ENCODE results near the gene SCTR. TPM values are rescaled to one million over a fixed set of nuclear protein-coding genes. Genes with fewer than 3 reads are reported as not detected.
A peak's percentile ranks its signal among the peaks of the same experiment; 100 is the strongest.

SCTR gene
- total and polyA plus RNA-seq, 2 of the 8 experiments (the other 6 are each of a cell fraction or from before 2014, with no cell fraction given), result 0.15 TPM; not detected in 1

GRCh38 chr2:119433636-119434327 is 90.5 kb downstream of the SCTR start:
- no peak overlapping the region for H2BK120ac ChIP-seq (replicated peaks; ENCODE audit: low read depth, low read length)
- WGBS, 2 experiments (ENCODE audit: extremely low coverage in 1 of 2, insufficient coverage in 1 of 2, insufficient read length in 1 of 2, insufficient replicate concordance in 2 of 2, low coverage in 1 of 2, low lambda C conversion rate in 2 of 2, missing lambda C conversion rate in 1 of 2), result 83% methylated on average over 10 of the region's 10 CpGs; no CpG with 5 or more reads in 1 of the 2 experiments
- DNase-seq (ENCODE audit: low read depth in 1 of 2, low spot score in 2 of 2) (no peak), FAIRE-seq (no peak)
- peaks cover 11% of the 10 kb centered on the region; the same call in 1 of the 2 replicates for H3K23me2 ChIP-seq (ENCODE audit: low read depth, low read length)
- H3K9me3 ChIP-seq (ENCODE audit: insufficient read depth in 2 of 2, low read depth in 1 of 2, low read length in 1 of 2), result no peaks in the 10 kb centered on the region
- H3K9ac ChIP-seq (replicated peaks in 1 of 4; ENCODE audit: extremely low read depth in 1 of 4, low read depth in 3 of 4, low read length in 3 of 4), result no peak overlapping the region
- no peak overlapping the region for H3K56ac ChIP-seq (replicated peaks; ENCODE audit: insufficient read length, low read depth, low read length)
- H2BK12ac ChIP-seq (ENCODE audit: low read depth, low read length), result no peak overlapping the region
- H4K91ac ChIP-seq (replicated peaks; ENCODE audit: insufficient read length, low read length), result no peak overlapping the region
- peaks cover 0 to 20% (median 15%) of the 10 kb centered on the region in 4 experiments; a peak in 6 of 7 replicates for H3K4me1 ChIP-seq (replicated peaks in 1 of 4; ENCODE audit: control insufficient read depth in 3 of 4, insufficient read depth in 4 of 4, low read length in 3 of 4)
- H2BK15ac ChIP-seq (ENCODE audit: low read length), result peak overlapping the region; percentile 97; the same call in 1 of the 2 replicates
- no peak overlapping the region for H2AFZ ChIP-seq (ENCODE audit: low read length)
- no peaks in the 10 kb centered on the region for H3K36me3 ChIP-seq (ENCODE audit: control insufficient read depth in 2 of 4, insufficient read depth in 4 of 4, low read length in 3 of 4)
- ChIA-PET CTCF (ENCODE audit: partially characterized antibody) (interaction anchor here (1.0 to 2.2 kb wide), 11 partner anchors 9 to 83 kb away, joined by 3 to 10 read pairs (median 3); no protein-coding TSS in a partner anchor), POLR2A (ENCODE audit: partially characterized antibody) (interaction anchor here (4.2 kb wide), 1 partner anchor 8 kb away, joined by 22 read pairs; no protein-coding TSS in a partner anchor)
- no peak overlapping the region for H2BK5ac ChIP-seq (ENCODE audit: low read depth, low read length)
- no peak overlapping the region for H4K8ac ChIP-seq (ENCODE audit: extremely low read depth, insufficient read depth, low read length)
- H3K4ac ChIP-seq (replicated peaks; ENCODE audit: insufficient read length, low read depth, low read length), result no peak overlapping the region
- peaks cover 2 to 5% of the 10 kb centered on the region in 2 experiments for H4K20me1 ChIP-seq (replicated peaks in 1 of 2; ENCODE audit: control insufficient read depth in 1 of 2, insufficient read depth in 2 of 2, low read length in 2 of 2)
- H3K27ac ChIP-seq (ENCODE audit: low read depth, low read length), result no peak overlapping the region
- peak overlapping the region; percentile 72; the same call in 1 of the 2 replicates for H2BK20ac ChIP-seq (ENCODE audit: low read length)
- no peaks in the 10 kb centered on the region; a peak in 1 of 4 replicates for H3K79me2 ChIP-seq (ENCODE audit: control insufficient read depth in 1 of 2, insufficient read depth in 2 of 2, low read length in 2 of 2)
- H3K79me1 ChIP-seq (ENCODE audit: low read depth, low read length), result 0 out of 2 replicates have a peak, but pooled peaks cover 2% of the 10 kb centered on the region
- no peak overlapping the region for H4K5ac ChIP-seq (ENCODE audit: insufficient read length, low read depth, low read length)
- peak overlapping the region; percentile 75; the same call in 1 of the 2 replicates for H2AK5ac ChIP-seq (ENCODE audit: low read depth, low read length)
- peaks cover 0 to 14% (median 6%) of the 10 kb centered on the region in 4 experiments; a peak in 5 of 7 replicates for H3K27me3 ChIP-seq (replicated peaks in 1 of 4; ENCODE audit: control insufficient read depth in 3 of 4, extremely low read depth in 1 of 4, insufficient read depth in 3 of 4, low read length in 3 of 4)
- no peak overlapping the region; the same call in 1 of the 2 replicates for H3K18ac ChIP-seq (ENCODE audit: extremely low read depth, low read length)
- H3K4me3 ChIP-seq (ENCODE audit: extremely low read depth in 1 of 4, insufficient read depth in 2 of 4, low read depth in 3 of 4, low read length in 4 of 4), result no peak overlapping the region
- no peak overlapping the region for H3K14ac ChIP-seq (ENCODE audit: insufficient read length)
- peak overlapping the region in 1 of 2 experiments; percentile 98; a peak in 1 of 4 replicates for H3K4me2 ChIP-seq (ENCODE audit: insufficient read depth in 1 of 2, low read depth in 2 of 2, low read length in 2 of 2)
- no peak overlapping the region for H3K23ac ChIP-seq (ENCODE audit: insufficient read length)
- TF ChIP-seq EGR1 (IDR thresholded peaks at IDR 0.05; ENCODE audit: borderline replicate concordance, low read depth, low read length), result no peak
- no peak for TF ChIP-seq CBX8 (IDR thresholded peaks at IDR 0.05; ENCODE audit: borderline replicate concordance, low read depth, low read length)
- TF ChIP-seq SIX5 (IDR thresholded peaks at IDR 0.05; ENCODE audit: low read depth, low read length), result no peak
- TF ChIP-seq ASH2L (IDR thresholded peaks at IDR 0.05; ENCODE audit: low read length), result no peak
- TF ChIP-seq RFX5 (IDR thresholded peaks at IDR 0.05; ENCODE audit: borderline replicate concordance, low read depth, low read length), result no peak

Data from H1 (cell line).